Ascending aorta (tissue), 2 donors: ENCODE measurements around the gene ARMCX4. TPM values are rescaled to one million over a fixed set of nuclear protein-coding genes. Genes with fewer than 3 reads are reported as not detected.
A peak's percentile ranks its signal among the peaks of the same experiment; 100 is the strongest.

Experiments used
- DNase-seq, 2 donors: peaks; one replicate each; pipeline ENCODE4 v3.0.0-alpha.2; 2019; ENCODE audit warnings: low spot score in 2 of 2
- H3K27ac ChIP-seq, 2 donors: fragments of 200-600 bp; sonication (generic); one replicate each; pipeline ENCODE4 v1.5.1; 2016 to 2017; ENCODE audit warnings: mild to moderate bottlenecking in 1 of 2
- H3K27me3 ChIP-seq: fragments of 200-600 bp; sonication (generic); one replicate; pipeline ENCODE4 v1.5.1; 2017
- H3K36me3 ChIP-seq, 2 donors: fragments of 200-600 bp; sonication (generic); one replicate each; pipeline ENCODE4 v1.5.1; 2016
- H3K4me1 ChIP-seq, 2 donors: fragments of 200-600 bp; sonication (generic); one replicate each; pipeline ENCODE4 v1.5.1; 2016 to 2017; ENCODE audit warnings: mild to moderate bottlenecking in 1 of 2
- H3K4me3 ChIP-seq, 2 donors: fragments of 200-600 bp; sonication (generic); one replicate each; pipeline ENCODE4 v1.5.1; 2016 to 2017; ENCODE audit warnings: mild to moderate bottlenecking in 1 of 2
- H3K9me3 ChIP-seq, 2 donors: fragments of 200-600 bp; sonication (generic); one replicate each; pipeline ENCODE4 v1.5.1; 2016
- intact Hi-C: fragments of 100-400 bp; cut with DNase I; formaldehyde crosslinking; loops from one replicate; pipeline ENCODE4 v1.15.1; 2023
- total RNA-seq: library from RNA; depleted of rRNA; stranded (reverse); fragments of >200 nt; gene quantifications from one replicate; pipeline ENCODE4 v1.1.0, GENCODE V29; 2016
- TF ChIP-seq, protein P1 (sequence below), 3 experiments: fragments of 200-600 bp in 2 of 3; fragments of 450-650 bp in 1 of 3; sonication (generic) in 2 of 3; IDR thresholded peaks; one replicate each; pipeline ENCODE4 v1.5.1; 2016 to 2019; ENCODE audit warnings: antibody characterized with exemption in 3 of 3, mild to moderate bottlenecking in 1 of 3, moderate library complexity in 1 of 3

ARMCX4 gene
- total RNA-seq = 7.3 TPM

DNA sequence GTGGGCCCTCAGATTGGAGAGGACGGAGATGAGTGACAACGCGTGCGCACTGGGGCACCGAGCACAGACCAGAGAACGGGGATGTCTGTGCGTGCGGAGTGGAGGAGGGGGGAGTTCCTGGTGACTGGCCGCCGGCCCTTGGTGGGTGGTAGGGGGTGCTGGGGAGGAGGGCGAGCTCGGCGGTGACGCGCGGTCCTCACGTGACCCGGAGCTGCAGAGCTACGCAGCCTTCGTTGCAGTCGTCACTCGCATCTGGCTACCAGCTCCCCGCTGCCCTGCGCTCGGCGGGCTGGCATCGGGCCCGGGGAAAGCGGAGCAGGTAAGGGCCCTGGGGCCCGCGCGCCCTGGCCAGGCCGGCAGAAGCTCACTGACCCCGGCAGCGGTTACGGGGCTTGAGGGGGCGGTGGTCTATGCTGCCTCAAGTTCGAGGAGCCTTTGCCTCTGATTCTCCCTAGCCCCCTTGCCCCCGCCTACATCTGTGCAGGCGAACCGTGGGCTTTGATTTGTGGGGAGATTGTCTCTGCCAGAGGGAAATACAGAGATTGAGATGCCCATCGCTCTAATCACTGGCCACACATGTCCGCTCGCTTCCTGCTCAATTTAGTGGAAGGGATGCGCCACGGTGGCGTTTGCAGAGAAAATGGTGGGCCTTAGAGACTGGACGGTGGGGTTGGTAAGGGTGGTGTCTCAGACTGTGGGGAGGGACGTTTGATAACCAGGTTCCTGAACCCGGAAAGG is at the start of gene ARMCX4:
TSS of gene ARMCX4 (plus strand) at position 245 of the 738 bp plus-strand sequence. CDS start 3,134 bp downstream, outside the sequence.
- peak within 1 kb of the TSS in 1 of 2 donors; percentile 1 for H3K27ac ChIP-seq
- intact Hi-C loops = no loop called here
- DNase-seq = peak in 1 of 2 donors; percentile 69

DNA sequence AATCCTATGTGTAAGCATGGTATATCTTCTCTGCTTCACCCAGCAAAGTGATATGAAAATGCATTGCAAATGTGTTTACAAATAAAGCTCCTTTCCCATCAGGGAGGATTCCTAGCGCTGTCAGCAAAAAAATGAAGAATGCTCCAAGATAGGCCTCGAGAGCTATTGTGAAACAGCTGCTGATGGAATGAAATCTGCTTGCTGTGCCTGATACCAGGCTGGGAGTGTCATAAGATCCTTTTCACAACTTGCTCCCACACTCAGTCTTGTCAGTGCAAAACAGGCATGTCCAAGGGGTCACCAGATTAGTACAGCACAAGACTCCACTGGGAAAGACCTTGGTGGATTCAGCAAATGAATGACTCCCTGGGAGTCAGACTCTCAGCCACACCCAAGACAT is 43.2 kb upstream of the ARMCX4 start:
- Histone ChIP-seq H3K4me1 (no peaks in the 10 kb centered on the region), H3K9me3 (no peaks in the 10 kb centered on the region), H3K36me3 (peaks cover 9 to 16% of the 10 kb centered on the region in 2 donors), H3K4me3 (no peak overlapping the region), H3K27ac (no peak overlapping the region), H3K27me3 (no peaks in the 10 kb centered on the region)
- DNase-seq = no peak
- TF ChIP-seq, protein P1, sequence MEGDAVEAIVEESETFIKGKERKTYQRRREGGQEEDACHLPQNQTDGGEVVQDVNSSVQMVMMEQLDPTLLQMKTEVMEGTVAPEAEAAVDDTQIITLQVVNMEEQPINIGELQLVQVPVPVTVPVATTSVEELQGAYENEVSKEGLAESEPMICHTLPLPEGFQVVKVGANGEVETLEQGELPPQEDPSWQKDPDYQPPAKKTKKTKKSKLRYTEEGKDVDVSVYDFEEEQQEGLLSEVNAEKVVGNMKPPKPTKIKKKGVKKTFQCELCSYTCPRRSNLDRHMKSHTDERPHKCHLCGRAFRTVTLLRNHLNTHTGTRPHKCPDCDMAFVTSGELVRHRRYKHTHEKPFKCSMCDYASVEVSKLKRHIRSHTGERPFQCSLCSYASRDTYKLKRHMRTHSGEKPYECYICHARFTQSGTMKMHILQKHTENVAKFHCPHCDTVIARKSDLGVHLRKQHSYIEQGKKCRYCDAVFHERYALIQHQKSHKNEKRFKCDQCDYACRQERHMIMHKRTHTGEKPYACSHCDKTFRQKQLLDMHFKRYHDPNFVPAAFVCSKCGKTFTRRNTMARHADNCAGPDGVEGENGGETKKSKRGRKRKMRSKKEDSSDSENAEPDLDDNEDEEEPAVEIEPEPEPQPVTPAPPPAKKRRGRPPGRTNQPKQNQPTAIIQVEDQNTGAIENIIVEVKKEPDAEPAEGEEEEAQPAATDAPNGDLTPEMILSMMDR (IDR thresholded peaks at IDR 0.05) = no peak
- intact Hi-C loops = no loop called here

More for the DNA sequence above, at the start of gene ARMCX4:
- TF ChIP-seq, protein P1 (IDR thresholded peaks at IDR 0.05) = no peak
- no peaks in the 10 kb centered on the region for H3K27me3 ChIP-seq
- no peaks in the 10 kb centered on the region for H3K9me3 ChIP-seq
- H3K36me3 ChIP-seq = no peaks in the 10 kb centered on the region
- no peaks in the 10 kb centered on the region for H3K4me1 ChIP-seq
- peak within 1 kb of the TSS; percentile 59 for H3K4me3 ChIP-seq

DNA sequence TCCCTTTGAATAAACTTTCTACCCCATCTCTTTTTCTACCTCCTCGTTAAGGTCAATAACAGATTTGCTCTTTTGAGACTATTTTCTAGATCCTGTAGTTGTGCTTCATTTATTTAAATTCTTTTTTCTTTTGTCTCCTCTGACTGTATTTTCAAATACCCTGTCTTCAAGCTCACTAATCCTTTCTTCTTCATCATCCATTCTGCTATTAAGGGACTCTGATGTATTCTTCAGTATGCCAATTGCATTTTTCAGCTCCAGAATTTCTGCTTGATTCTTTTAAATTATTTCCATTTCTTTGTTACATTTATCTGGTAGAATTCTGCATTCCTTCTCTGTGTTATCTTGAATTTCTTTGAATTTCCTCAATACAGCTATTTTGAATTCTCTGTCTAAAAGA is 36.0 kb upstream of the ARMCX4 start:
- H3K27me3 ChIP-seq = no peaks in the 10 kb centered on the region
- H3K4me1 ChIP-seq = no peaks in the 10 kb centered on the region
- peaks cover 0 to 5% of the 10 kb centered on the region in 2 donors for H3K9me3 ChIP-seq
- TF ChIP-seq, protein P1 (IDR thresholded peaks at IDR 0.05) = no peak
- no peak for DNase-seq
- no peak overlapping the region for H3K27ac ChIP-seq
- intact Hi-C loops = no loop called here
- H3K36me3 ChIP-seq = peaks cover 0 to 2% of the 10 kb centered on the region in 2 donors
- H3K4me3 ChIP-seq = no peak overlapping the region

DNA sequence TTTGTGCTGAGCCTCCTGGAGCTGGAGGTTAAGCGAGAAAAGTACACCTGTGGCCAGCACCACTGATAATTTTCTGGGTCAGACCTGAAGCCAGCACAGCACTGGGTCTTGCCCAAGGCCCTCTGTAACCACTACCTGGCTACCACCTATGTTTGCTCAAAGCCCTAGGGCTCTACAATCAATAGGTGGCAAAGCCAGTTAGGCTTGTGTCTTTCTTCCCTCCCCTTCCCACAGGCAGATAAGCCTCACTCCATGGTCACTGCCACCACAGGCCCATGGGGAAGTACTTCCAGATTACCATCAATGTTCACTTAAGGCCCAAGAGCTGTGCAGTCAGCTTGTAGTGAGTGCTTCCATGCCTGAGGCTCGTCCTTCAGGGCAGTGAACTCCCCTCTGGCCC is 35.2 kb upstream of the ARMCX4 start:
- TF ChIP-seq, protein P1 (IDR thresholded peaks at IDR 0.05) = no peak
- intact Hi-C loops = no loop called here
- H3K27ac ChIP-seq = no peak overlapping the region
- no peak overlapping the region for H3K4me3 ChIP-seq
- no peak for DNase-seq
- peaks cover 0 to 2% of the 10 kb centered on the region in 2 donors for H3K36me3 ChIP-seq
- H3K9me3 ChIP-seq = peaks cover 0 to 5% of the 10 kb centered on the region in 2 donors
- no peaks in the 10 kb centered on the region for H3K4me1 ChIP-seq
- no peaks in the 10 kb centered on the region for H3K27me3 ChIP-seq

DNA sequence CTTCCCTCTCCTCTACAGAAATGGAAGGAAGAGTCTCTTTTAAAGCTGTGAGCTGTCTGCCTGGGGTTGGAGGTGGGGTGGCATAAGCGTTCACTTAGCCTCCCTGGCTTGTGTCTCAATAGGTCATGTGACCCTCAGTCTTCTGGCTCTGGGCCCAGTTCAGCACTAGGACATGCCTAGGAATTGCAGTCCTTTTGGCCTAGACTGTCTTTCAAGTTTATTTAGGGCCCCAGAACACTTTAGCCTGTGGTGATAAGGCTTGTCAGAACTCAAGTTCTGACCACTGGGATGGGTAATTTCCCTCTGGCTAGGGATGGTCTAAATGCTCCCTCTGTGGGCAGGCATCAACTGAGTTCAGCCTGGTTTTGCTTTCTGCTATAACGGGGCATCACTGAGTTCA is 34.3 kb upstream of the ARMCX4 start:
- Histone ChIP-seq H3K27me3 (no peaks in the 10 kb centered on the region), H3K9me3 (peaks cover 0 to 5% of the 10 kb centered on the region in 2 donors), H3K27ac (no peak overlapping the region), H3K4me3 (no peak overlapping the region), H3K36me3 (peaks cover 0 to 2% of the 10 kb centered on the region in 2 donors), H3K4me1 (no peaks in the 10 kb centered on the region)
- TF ChIP-seq, protein P1 (IDR thresholded peaks at IDR 0.05) = no peak
- DNase-seq = no peak
- intact Hi-C loops = no loop called here
